SKM-1 treated with dmso at 0.1 percent for 144 hours (cell line): ENCODE results near the gene NBAS.
"Not testable (repeated sequence)": the region's sequence is repeated elsewhere in the genome, so short reads cannot be mapped to it uniquely, and the experiment has no call there.

Experiments
- DNase-seq: peaks from one replicate; lab custom pipeline; 2025; ENCODE audit not compliant: unreplicated experiment; lab: John Stamatoyannopoulos, UW

NBAS gene

DNA sequence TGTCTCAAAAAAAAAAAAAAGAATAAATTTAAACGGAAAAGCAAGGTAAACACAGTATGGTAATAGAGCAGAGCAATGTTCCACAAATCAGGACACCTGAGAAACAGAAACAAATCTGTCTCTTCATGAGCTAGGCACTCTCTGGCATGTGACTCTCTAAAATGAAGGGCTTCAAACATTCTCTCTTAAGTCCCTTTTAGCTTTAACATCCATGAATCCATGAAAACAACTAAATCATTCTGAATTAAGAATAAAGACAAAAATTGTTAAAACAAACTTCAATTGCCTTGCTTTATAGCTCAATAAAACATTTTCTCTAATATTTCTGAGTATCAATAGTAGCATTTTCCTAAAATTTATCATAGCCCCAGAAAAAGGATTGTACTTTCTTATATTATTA, 132.1 kb downstream of the NBAS start:
- DNase-seq, result no peak

DNA sequence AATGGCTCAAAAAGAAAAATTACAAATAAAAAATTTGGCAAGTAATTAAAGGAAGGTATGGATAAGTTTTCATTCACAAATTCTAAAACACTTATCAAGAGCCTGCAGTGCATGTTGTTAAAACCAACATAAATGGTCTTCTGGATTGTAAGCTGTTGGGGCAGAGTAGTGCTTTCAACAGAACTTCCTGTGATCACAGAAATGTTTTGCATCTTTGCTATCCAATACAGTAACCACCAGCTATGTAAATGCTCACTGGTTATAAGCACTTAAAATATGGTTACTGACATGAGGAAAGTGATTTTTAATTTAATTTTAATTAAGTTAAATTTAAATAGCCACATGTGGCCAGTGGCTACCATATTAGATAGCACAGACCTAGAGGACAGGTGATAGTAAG, 133.1 kb downstream of the NBAS start:
- DNase-seq, result no peak

DNA sequence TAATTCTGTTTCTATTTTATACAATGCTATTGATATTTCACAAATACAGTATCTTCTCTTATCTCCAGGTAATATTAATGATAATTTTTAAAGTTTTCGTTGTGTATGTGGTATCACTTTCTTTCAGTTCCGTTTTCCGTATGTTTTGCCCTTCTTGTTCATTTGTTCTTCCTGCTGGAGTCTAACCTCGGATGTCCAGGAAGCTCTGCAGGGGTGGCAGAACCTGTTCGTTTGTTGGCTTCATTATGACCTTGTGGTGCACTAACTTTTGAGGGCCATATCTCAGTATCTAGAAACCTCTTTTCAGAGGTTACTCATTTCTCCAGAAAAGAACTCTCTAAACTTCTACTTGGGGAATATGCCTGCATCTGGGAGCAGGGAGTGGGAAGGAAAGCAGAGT, 134.5 kb downstream of the NBAS start:
- no peak for DNase-seq

DNA sequence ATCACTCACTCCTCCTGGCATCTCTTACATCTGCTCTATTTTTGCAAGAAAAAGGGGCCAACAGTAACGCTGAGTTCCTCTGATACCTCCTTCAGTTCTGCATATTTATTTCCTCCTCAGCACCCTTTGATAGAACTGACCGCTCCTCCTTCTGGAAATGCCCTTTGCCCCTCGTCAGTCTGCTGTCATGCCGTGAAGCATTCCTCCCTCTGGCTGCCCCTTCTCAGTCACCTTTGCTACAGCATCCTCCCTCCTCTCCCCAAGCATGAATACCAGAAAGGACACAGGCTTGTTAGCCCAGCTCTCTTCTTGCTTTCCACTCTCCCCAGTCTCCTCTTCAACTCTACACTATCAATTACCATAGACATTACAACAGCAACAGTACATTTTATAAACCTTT, 135.4 kb downstream of the NBAS start:
- DNase-seq, result no peak

DNA sequence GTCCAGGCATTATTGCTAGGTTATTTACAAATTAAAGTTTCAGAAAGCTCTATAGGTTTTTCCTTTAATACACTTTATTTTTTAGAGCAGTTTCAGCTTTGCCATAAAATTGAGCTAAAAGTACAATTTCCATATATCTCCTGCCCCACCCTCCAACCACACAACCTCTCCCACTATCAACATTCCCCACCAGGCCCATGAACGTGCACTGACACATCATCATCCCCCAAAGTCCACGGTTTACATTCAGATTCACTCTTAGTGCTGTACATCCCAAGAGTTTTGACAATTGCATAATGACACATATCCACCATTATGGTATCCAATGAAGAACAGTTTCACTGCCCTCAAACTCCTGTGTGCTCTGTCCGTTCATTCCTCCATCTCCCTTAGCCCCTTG, 139.4 kb downstream of the NBAS start:
- no peak for DNase-seq

DNA sequence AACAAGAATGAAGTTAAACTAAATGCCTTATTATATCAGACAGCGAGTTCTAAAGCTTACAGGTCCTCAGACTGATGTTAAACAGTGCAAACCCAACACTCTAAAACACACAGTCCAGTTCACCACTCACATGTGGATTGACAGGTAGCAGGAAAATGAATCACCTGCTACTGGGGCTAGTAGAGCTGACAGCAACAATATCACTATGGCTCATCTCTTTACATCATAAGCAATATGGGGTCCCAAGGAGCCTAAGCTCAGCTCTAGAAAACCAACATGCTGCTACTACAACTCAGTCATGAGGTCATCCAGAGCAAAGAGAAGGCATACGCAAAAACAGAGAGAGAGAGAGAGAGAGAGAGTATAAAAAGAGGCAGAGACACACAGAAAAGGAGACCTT, 145.4 kb downstream of the NBAS start:
- DNase-seq, result no peak

DNA sequence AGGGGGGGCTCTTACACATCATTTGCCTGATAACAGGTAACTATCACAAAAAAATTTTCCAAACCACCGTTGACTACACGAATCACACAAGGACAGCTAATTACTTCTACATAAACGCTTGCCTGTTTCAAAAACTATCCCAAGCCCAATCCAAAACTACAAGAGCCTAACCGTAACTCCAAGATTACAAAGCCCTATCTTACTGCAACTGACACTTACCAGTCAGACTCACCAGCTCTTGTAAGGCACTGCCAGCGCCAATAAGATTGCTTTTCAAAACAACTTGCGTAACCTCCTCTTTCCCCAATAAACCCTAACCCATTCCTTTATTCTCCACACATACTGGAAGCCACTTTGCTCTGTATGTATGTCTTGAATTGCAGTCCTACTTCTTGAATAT, 148.4 kb downstream of the NBAS start:
- DNase-seq, result no peak

DNA sequence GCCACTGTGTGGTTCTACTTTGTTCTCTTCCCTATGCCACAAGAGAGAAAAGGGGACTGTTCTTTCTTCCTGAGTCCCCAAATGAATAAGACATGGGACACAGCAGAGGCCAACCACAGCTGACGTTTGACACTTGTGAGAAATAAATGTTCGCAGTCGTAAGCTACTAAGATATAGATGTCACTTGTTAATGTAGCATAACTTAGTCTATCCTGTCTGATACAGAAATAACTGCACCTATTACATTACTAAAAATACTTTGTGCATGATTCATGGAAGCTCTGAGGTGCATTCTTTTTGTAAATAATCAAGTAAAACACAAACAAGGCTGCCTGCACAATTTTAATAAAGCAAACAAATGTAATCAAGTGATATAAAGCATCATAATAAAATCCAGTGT, 148.8 kb downstream of the NBAS start:
- DNase-seq, result no peak

DNA sequence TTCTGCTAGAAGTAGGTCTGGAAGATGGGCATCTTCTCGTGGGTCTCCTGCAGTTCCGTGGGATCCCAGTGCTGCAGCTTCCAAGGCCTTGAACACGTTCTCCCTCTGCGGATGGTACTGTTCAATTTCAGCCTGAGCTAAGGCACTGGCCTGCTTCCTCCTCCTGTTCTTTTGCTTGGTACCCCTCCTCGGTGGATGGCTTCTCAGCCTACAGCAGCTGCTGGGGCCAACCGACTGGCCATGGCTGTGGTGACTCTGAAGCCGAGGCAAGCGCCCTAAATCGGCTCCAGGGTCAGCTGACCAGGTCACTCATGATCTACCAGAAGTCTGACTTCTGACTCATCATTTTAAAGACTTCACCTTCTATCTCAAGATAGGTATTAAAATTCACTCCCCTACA, 150.2 kb downstream of the NBAS start:
- no peak for DNase-seq

DNA sequence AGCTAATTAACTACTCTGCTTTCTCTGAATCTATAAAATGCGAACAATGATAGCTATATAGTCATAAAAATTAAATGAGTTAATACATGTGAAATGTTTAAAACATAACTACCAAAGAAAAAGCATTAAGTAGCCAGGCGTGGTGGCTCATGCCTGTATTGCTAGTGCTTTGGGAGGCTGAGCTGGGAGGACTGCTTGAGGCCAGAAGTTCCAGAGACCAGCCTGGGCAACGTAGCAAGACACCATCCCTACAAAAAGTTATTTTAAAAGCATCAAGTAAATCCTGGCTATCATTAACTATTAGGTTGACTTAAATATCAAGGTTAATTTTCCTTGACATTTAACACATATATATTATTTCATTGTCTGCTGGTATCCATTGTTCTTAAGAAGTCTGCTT, 152.4 kb downstream of the NBAS start:
- DNase-seq, result no peak

DNA sequence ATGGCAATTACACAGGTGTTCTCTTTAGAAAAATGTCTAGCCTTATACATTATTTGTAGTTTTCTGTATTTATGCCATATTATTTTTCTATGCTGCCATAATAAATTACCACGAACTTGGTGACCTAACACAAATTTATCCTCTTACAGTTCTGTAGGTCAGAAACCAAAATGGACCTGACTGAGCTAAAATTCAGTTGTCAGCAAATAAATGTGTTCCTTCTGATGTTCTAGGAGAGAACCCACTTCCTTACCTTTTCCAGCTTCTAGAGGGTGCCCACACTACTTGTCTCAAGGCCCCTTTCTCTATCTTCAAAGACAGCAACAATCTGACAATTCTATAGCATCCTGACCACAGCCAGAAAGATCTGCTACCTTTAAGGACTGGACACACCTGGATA, 153.5 kb downstream of the NBAS start:
- DNase-seq, result no peak

DNA sequence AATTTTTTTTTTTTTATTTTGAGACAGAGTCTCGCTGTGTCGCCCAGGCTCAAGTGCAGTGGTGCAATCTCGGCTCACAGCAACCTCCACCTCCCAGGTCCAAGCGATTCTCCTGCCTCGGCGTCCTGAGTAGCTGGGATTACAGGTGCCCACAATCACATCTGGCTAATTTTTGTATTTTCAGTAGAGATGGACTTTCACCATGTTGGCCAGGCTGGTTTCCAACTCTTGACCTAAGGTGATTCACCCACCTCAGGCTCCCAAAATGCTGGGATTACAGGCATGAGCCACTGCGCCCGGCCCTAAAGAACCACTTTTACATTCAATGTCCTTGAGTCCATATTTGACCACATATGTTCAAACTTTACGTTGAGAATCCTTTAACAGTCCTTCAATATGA, 156.6 kb downstream of the NBAS start:
- DNase-seq, result not testable (repeated sequence)

DNA sequence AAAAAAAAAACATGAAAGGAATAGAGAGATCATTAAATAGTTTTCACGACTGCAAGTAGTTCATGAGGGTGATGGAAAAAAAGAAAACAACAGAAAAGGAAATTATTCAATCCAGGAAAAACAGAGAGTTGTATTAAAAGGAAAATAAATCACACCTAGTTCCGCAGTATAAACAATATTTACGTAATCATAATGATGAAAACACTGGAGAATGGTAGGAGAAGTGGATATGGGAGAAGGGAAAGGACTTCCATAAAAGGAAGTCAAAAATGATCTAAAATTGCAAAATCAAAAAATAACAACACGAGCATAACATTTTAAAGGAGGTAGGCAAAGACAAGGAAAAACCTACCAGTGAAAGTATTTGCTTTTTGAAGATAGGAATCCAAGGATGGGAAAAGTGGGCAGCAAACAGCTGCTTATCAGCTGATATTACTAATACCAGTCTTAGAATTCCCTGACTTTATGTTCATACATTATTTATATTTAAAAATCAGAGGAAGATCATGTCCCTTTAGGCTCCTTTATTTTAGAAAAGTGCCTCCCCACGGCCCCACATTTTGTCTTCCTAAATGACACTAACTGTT, 160.8 kb downstream of the NBAS start:
- DNase-seq, result no peak

DNA sequence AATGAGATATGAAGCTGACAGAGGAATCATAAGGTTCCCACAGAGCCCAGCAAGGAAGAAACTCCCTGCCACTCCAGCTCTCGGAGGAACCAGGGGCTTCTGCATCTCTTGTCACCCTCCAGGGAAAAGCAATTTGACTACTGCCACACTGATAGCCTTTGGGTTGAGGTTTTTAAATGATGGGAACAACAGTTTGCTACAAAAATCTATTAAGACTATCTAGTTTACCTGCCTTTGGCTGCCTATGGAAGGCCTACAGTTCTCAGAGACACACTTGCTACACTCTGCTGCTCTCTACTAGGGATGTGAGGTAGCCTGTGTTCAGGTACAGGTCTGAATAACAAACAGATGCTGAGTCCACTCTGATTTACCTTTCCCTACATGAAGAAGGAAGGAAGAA, 161.9 kb downstream of the NBAS start:
- DNase-seq, result no peak

DNA sequence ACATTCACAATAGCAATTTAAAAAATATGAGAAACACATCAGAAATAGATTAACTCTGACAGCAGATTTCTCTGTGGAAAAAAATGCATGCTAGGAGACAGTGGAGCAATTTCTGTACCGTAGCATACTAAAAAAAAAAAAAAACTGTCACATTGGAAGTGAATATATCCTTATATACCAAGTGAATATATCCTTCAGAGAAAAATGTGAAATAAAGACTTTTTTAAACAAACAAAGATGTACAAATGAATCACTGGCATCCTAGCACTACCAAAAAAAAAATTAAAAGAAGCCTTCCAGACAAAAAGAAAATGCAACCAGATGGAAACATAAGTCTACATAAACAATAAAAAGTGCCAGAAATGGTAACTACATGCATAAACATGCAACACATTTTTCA, 169.4 kb downstream of the NBAS start:
- no peak for DNase-seq

DNA sequence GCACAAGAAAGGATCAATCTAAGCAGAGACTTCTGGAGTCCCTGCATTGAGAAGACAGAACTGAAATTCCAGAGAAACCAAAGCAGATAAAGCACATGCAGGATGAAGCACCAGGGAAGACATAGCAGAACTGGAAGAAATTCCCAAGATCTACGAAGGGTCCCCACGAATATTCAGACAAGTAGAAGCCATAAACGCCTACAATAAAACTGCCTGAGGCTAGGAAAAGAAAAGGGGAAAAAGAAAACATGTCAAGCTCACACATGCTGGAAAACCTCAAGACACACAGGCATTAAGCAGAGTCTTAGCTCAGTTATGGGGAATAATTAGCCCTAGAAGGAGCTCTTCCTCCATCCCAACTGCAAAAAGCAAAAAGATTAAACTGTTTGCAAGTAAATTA, 171.2 kb downstream of the NBAS start:
- no peak for DNase-seq

DNA sequence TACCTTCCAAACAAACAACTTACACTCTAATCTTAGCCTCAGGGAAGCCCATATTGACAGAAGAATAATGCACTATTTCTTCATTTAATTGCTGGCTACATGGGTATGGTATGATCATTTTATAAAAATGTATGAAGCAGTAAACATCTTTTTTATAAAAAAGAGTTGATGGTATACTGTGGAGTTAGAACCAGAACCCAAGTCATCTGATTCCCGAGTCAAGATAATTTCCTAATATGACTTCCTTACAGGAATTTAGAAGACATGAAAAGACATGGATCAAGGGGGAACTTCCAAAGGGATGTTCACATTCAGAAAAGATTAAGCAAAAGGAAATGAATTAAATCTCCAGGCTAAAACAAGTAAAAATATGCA, 171.8 kb downstream of the NBAS start:
- DNase-seq, result no peak

DNA sequence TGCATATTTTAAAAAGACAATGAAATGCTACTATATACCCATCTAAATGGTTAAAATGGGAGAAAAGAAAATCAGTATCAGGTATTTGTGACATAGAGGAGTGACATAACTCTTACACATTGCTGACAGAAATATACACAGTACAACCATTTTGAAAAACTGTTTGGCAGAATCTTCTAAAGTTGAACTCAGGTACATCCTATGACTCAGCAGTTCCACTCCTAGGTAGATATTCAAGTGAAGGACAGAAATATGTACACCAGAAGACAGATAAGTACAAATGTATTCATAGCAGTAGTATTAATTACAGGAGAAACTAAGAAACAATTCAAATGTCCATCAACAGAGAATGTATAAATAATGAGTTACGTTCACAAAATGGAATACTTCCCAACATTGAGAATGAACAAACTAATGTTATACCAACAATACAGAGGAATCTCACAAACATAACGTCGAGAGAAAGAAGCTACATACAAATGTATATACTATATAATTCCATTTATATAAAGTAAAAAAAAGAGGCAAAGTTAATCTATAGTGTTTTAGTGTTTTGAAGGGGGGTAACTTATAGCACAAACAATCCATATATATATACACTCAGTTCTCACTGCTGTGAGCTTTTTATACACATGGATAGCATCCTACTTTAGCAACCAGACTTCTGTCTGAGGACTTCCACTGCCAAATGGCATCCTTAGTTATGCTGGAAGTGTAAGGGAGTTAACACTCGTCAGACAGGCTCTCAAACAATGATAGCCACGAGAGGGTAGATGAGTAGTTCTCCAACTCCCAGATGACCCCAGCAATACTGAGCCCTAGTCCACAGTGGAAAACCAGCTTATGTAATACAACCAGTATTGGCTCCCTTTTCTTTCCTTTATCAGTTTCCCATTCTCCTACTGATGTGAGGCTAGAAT, 172.5 kb downstream of the NBAS start:
- no peak for DNase-seq

DNA sequence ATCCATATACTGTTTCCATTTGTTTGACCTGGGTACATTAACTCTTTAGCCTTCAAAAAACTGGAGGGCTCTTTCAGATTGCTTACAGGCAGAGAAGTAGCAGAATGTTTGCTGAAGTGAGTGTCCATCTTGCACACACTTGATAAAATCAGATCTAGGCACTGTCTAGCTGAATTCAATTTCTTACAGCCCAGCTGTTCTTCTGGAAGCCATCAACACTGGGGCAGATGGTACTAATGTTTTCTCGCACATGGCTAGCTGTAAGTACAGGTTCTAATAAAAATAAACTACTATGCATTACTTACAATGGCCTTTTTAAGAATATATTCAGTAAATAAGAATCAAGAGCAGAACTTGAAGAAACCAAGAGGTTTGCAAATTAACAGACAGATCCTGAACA, 175.9 kb downstream of the NBAS start:
- DNase-seq, result no peak

DNA sequence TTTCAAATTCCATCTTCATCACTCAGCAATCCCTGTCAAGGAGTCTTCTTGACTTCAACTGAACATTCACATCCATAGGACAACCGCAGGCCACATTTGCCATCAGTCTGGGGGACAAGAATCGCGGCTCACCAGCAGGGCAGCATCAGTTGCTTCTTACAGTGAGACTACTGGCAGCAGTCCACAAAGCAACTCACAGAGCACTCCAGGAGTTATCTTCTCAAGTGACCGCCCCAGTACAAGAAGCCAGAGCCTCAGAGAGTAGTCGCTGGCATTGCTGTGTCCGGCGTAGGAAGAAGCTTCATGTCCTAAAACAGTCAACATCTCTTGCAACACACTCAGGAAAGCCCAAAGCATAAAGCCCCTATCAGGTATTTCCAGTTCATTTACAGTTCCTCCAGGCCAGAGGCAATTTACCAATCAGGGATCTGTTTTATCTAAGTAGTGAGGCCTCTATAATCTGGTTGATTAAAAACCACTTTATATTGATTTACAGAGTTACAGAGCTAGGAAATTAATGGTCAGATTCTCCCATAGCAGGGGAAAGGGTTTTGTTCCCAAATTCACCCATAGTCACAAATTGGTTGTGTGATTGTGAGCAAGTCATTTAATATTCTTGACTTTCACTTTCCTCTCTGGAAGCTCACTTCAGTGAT, 177.3 kb downstream of the NBAS start:
- DNase-seq, result no peak

DNA sequence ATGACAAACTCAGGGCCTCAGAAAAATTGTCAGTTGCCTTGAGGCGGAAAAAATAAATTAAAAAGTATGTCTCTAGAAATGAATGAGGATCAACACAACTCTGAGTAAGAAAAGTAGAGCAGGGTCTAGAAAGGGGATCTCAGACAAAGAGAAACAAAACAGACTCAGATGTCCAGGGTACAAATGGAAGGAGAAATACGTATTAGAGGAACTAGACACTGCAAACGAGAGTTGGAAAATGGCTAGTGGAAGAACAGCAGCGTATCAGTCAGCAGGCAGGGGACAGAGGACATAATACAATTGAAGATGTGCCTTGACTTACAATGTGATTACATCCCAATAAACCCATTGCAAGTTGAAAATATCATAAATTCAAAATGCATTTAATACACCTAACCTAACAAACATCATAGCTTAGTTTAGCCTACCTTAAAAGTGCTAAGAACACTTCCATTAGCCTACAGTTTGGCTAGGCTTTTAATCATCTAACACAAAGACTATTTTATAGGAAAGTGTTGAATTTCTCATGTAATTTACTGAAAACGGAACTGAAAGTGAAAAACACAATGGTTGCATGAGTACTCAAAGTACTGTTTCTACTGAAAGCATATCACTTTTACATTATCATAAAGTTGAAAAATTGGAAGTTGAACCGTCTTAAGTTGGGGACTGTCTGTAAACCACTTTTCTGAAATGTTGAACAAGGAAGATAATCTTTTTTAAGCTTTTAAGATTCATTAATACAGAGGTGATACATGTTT, 182.8 kb downstream of the NBAS start:
- DNase-seq, result no peak

DNA sequence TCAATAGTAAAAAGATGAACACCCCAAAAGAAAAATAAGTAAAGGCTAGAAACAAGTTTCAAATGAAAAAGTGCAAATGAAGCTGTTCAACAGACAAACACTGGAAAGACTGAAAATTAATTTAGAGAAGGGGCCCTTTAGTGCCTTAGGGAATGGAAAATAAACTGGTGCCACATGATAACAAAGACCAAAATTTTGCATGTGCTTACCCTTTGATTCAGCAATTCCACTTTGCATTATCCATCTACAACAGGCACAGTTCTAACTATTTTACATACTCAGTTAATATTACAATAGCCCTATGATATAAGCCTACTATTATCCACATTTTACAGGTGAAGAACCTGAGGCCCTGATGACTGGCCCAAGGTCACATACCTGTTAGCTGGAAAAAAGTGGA, 183.9 kb downstream of the NBAS start:
- no peak for DNase-seq
